ENCODE results near the gene GLDN. TPM values are rescaled to one million over a fixed set of nuclear protein-coding genes. Genes with fewer than 3 reads are reported as not detected.

Gene GLDN
- total and polyA plus RNA-seq, 10 of the 15 experiments (the other 5 are each of a cell fraction or from before 2014, with no cell fraction given): 0.13 TPM; not detected in 9

DNA sequence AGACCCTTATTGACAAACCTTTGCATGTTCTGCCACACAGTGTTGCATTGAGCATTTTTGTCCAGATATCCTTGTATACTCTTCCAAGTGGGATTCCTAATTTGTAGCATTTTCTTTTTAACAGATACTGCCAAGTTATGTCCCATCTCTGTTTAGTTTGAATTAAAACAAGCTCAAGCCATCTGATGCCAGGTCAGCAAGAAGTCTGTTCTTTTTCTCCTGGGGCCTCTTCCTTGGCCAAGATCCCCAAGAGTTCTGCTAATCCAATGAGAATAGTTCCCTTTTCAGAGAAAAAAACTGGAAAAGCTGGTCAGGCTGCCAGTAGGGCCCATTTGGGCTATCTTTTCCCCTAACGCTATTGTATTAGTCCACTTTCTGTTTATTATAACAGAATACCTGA lies 29.8 kb downstream of the GLDN start:
- H3K9ac ChIP-seq (ENCODE audit: control insufficient read depth, insufficient read depth, low read length): no peak overlapping the region
- H3K4me1 ChIP-seq (ENCODE audit: control insufficient read depth, insufficient read depth, low read length): peaks cover 4% of the 10 kb centered on the region
- TF ChIP-seq CHD4 (IDR thresholded peaks at IDR 0.05) (no peak), RUNX3 (IDR thresholded peaks at IDR 0.05; ENCODE audit: low read length) (no peak), WRNIP1 (IDR thresholded peaks at IDR 0.05; ENCODE audit: borderline replicate concordance, low read depth, low read length) (no peak), SIX5 (IDR thresholded peaks at IDR 0.05; ENCODE audit: low read depth, low read length, severe bottlenecking) (no peak), HDGF (IDR thresholded peaks at IDR 0.05) (no peak), RELA (IDR thresholded peaks at IDR 0.05; ENCODE audit: borderline replicate concordance, partially characterized antibody) (no peak), KLF5 (IDR thresholded peaks at IDR 0.05; ENCODE audit: partially characterized antibody) (no peak), YY1 (IDR thresholded peaks at IDR 0.05; ENCODE audit: low read depth, low read length) (no peak), IKZF2 (IDR thresholded peaks at IDR 0.05) (no peak), NRF1 (conservative IDR thresholded peaks at IDR 0.05; ENCODE audit: low read depth, low read length) (no peak), SMC3 (IDR thresholded peaks at IDR 0.05; ENCODE audit: borderline replicate concordance, low read length) (no peak)
- FAIRE-seq (no peak), ATAC-seq (no peak), DNase-seq (ENCODE audit: low read depth, low spot score) (no peak)
- H3K4me3 ChIP-seq: no peak overlapping the region
- peaks cover 0 to 3% of the 10 kb centered on the region in 2 experiments; a peak in 2 of 4 replicates for H3K27me3 ChIP-seq (replicated peaks in 1 of 2; ENCODE audit: control insufficient read depth in 2 of 2, insufficient read depth in 2 of 2, low read length in 1 of 2)
- ChIA-PET CTCF (interaction anchor here (0.6 to 1.7 kb wide), 3 partner anchors 9 to 550 kb away, joined by 3 to 7 read pairs (median 4); no protein-coding TSS in a partner anchor), SMC1A (ENCODE audit: uncharacterized antibody, unreplicated experiment) (no interaction called here), POLR2A (no interaction called here), RAD21 (ENCODE audit: unreplicated experiment) (interaction anchor here (2.2 kb wide), 1 partner anchor 10 kb away, joined by 10 read pairs; no protein-coding TSS in a partner anchor)
- no peaks in the 10 kb centered on the region for H3K36me3 ChIP-seq (ENCODE audit: control insufficient read depth in 2 of 2, insufficient read depth in 2 of 2, low read length in 1 of 2)
- H3K79me2 ChIP-seq (ENCODE audit: control insufficient read depth, insufficient read depth, low read length): no peaks in the 10 kb centered on the region
- no peak overlapping the region for H2AFZ ChIP-seq (ENCODE audit: control insufficient read depth, low read depth, low read length)
- no peaks in the 10 kb centered on the region for H3K9me3 ChIP-seq (replicated peaks; ENCODE audit: control insufficient read depth, insufficient read depth, low read length)
- no peaks in the 10 kb centered on the region for H4K20me1 ChIP-seq (ENCODE audit: control insufficient read depth, insufficient read depth)
- WGBS (ENCODE audit: insufficient coverage, insufficient replicate concordance, low lambda C conversion rate, missing lambda C conversion rate): 47% methylated on average over 1 of the region's 1 CpG
- in situ Hi-C loops (cut with MboI) (no loop called here), intact Hi-C loops (cut with micrococcal nuclease; ENCODE audit: unreplicated experiment) (no loop called here)
- H3K27ac ChIP-seq (ENCODE audit: control insufficient read depth, insufficient read depth): no peak overlapping the region
- BruUV-seq (replicated peaks): no TSS peak
- H3K4me2 ChIP-seq (ENCODE audit: control insufficient read depth, insufficient read depth): no peak overlapping the region
